Prostate gland (tissue), 2 donors: Measurements from ENCODE around the gene ANKRD55.

Experiments
- CTCF ChIP-seq, 4 experiments: fragments of 200-600 bp in 2 of 4; fragments of 450-650 bp in 2 of 4; sonication (generic) in 2 of 4; IDR thresholded peaks; 1 replicate in 3 of 4; 2 replicates in 1 of 4; pipeline ENCODE4 v1.5.1; 2016 to 2019; ENCODE audit warnings: antibody characterized with exemption in 4 of 4, mild to moderate bottlenecking in 2 of 4, moderate library complexity in 2 of 4
- POLR2AphosphoS5 ChIP-seq: sonication (generic); formaldehyde crosslinking; IDR thresholded peaks from one replicate; pipeline ENCODE4 v1.6.1; 2017; ENCODE audit warnings: antibody characterized with exemption

- TF ChIP-seq CTCF (IDR thresholded peaks at IDR 0.05) (no peak), POLR2AphosphoS5 (no peak)
Observed at GRCh38 chr5:56175488-56175887, 57.6 kb downstream of the ANKRD55 start.
